HAP-1 (cell line): ENCODE measurements around the gene NHLH1.
A peak's percentile ranks its signal among the peaks of the same experiment; 100 is the strongest.

Source experiments
- DNase-seq, 2 experiments: peaks; one replicate each; pipeline ENCODE4 v3.0.0-alpha.2; 2016 to 2020; ENCODE audit warnings: low spot score in 2 of 2
- H3K27me3 ChIP-seq: fragments of 250-450 bp; sonication (Bioruptor Pico); 2 replicates; pipeline ENCODE4 v1.5.1; 2020; ENCODE audit warnings: low read depth, mild to moderate bottlenecking, moderate library complexity
- H3K36me3 ChIP-seq: fragments of 250-450 bp; sonication (Bioruptor Pico); replicated peaks from 2 replicates; pipeline ENCODE4 v1.5.1; 2020; ENCODE audit warnings: mild to moderate bottlenecking
- H3K4me1 ChIP-seq: fragments of 250-450 bp; sonication (Bioruptor Pico); 2 replicates; pipeline ENCODE4 v1.5.1; 2020; ENCODE audit warnings: mild to moderate bottlenecking
- H3K4me3 ChIP-seq: fragments of 250-450 bp; sonication (Bioruptor Pico); 2 replicates; pipeline ENCODE4 v1.5.1; 2020; ENCODE audit warnings: mild to moderate bottlenecking, moderate library complexity
- H3K9me3 ChIP-seq: fragments of 250-450 bp; sonication (Bioruptor Pico); 2 replicates; pipeline ENCODE4 v1.5.1; 2020; ENCODE audit warnings: mild to moderate bottlenecking, moderate library complexity
- in situ Hi-C: fragments of 300-500 bp; cut with MboI; formaldehyde crosslinking; loops from 3 replicates; pipeline ENCODE4 v1.14.3; 2020; ENCODE audit warnings: low sequenced_read_pairs, inconsistent platforms, mixed read lengths

The NHLH1 gene

GRCh38 chr1:160344936-160345335 lies 21.9 kb upstream of the NHLH1 start:
- Histone ChIP-seq H3K4me3 (no peak overlapping the region), H3K27me3 (no peaks in the 10 kb centered on the region), H3K4me1 (peaks cover 10% of the 10 kb centered on the region; the same call in 1 of the 2 replicates), H3K36me3 (peaks cover 33% of the 10 kb centered on the region), H3K9me3 (no peaks in the 10 kb centered on the region)
- in situ Hi-C loops: no loop called here
- DNase-seq: no peak

GRCh38 chr1:160346463-160346862 lies 20.4 kb upstream of the NHLH1 start:
- Histone ChIP-seq H3K4me1 (peaks cover 6% of the 10 kb centered on the region; the same call in 1 of the 2 replicates), H3K4me3 (no peak overlapping the region), H3K9me3 (no peaks in the 10 kb centered on the region), H3K36me3 (peaks cover 42% of the 10 kb centered on the region), H3K27me3 (no peaks in the 10 kb centered on the region)
- no peak for DNase-seq
- in situ Hi-C loops: no loop called here

DNA sequence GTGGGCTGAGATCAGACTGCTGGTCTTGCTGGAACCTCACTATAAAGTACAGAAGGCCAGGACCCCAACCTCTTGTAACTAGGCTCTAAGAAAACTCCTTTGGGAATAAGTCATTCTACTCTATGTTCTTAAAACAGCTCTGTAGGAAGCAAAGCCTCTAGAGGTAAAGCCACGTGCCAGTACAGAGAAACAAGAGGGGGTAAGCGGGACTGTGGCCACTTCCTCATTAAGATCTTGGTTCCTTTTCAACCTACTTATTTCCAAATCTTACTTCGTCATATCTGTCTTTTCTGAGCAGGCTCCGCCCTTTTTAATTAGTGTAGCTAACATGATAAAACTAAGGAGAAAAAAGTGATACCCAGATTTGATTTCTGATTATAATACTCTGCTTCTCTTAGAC lies 19.9 kb upstream of the NHLH1 start:
- H3K27me3 ChIP-seq: no peaks in the 10 kb centered on the region
- no peaks in the 10 kb centered on the region for H3K9me3 ChIP-seq
- DNase-seq: no peak
- no peak overlapping the region for H3K4me3 ChIP-seq
- H3K36me3 ChIP-seq: peaks cover 47% of the 10 kb centered on the region
- peaks cover 5% of the 10 kb centered on the region; the same call in 1 of the 2 replicates for H3K4me1 ChIP-seq
- in situ Hi-C loops: no loop called here

GRCh38 chr1:160351629-160352028 lies 15.2 kb upstream of the NHLH1 start:
- Histone ChIP-seq H3K4me1 (no peaks in the 10 kb centered on the region), H3K27me3 (no peaks in the 10 kb centered on the region), H3K4me3 (no peak overlapping the region), H3K36me3 (peaks cover 88% of the 10 kb centered on the region), H3K9me3 (no peaks in the 10 kb centered on the region)
- no peak for DNase-seq
- in situ Hi-C loops: loop anchor here (25.0 kb wide), 1 partner anchor 414 kb away; the partner anchor contains the start of genes IGSF9 and TAGLN2

DNA sequence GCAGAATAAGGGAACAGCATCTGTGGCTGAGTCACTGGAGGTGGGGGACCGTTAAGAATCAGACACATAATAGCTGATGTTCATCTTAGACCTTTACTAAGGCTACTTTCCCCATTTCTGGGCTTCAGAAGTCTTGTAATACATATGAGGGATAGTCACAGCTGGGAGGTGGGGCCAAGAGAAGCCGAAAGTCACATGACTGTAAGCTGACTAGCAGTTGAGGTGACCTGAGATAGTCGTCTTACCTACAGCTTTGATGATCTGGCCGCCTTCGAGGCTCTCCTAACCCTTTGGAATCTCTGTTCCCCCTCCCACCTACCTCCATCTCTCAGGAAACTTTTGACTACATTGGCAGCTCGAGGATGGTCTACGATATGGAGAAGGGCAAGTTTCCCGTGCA lies 14.3 kb upstream of the NHLH1 start:
- H3K4me3 ChIP-seq: no peak overlapping the region
- H3K36me3 ChIP-seq: peaks cover 92% of the 10 kb centered on the region
- no peaks in the 10 kb centered on the region for H3K27me3 ChIP-seq
- H3K4me1 ChIP-seq: no peaks in the 10 kb centered on the region
- DNase-seq: no peak
- in situ Hi-C loops: loop anchor here (25.0 kb wide), 1 partner anchor 415 kb away; the partner anchor contains the start of genes IGSF9 and TAGLN2
- no peaks in the 10 kb centered on the region for H3K9me3 ChIP-seq

GRCh38 chr1:160353223-160353622 lies 13.6 kb upstream of the NHLH1 start:
- no peak for DNase-seq
- Histone ChIP-seq H3K27me3 (no peaks in the 10 kb centered on the region), H3K9me3 (no peaks in the 10 kb centered on the region), H3K4me3 (no peak overlapping the region), H3K4me1 (no peaks in the 10 kb centered on the region), H3K36me3 (peaks cover 90% of the 10 kb centered on the region)
- in situ Hi-C loops: loop anchor here (25.0 kb wide), 1 partner anchor 416 kb away; the partner anchor contains the start of genes IGSF9 and TAGLN2

DNA sequence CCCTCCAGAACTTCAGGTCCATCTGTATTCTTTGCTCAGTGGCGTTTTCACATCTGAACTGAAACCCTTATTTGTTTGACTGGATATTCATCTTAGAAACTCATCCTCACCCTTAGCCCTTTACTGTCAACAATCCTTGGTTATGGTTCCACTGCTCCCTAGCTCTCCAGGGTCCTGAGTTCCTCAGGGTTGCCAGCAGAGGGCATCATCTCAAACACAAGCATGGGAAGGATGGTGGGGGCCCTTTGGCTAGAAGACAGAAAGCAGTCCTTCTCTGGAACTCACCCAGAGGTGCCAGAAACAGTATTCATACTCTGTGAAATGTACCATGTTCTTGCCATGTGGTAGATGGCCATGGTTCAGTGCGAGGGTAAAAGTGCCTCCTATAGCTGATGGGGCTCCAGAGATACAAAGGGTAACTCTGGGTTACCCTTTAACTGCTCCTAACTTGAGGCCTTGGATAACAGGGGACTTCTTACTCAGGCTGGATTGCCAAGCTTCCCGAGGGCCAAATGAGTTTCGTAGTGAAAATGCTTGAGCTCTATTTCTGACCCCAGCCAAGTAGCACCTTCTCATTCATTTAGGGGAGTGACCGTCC lies 12.4 kb upstream of the NHLH1 start:
- H3K36me3 ChIP-seq: peaks cover 84% of the 10 kb centered on the region
- in situ Hi-C loops: loop anchor here (25.0 kb wide), 1 partner anchor 417 kb away; the partner anchor contains the start of genes IGSF9 and TAGLN2

DNA sequence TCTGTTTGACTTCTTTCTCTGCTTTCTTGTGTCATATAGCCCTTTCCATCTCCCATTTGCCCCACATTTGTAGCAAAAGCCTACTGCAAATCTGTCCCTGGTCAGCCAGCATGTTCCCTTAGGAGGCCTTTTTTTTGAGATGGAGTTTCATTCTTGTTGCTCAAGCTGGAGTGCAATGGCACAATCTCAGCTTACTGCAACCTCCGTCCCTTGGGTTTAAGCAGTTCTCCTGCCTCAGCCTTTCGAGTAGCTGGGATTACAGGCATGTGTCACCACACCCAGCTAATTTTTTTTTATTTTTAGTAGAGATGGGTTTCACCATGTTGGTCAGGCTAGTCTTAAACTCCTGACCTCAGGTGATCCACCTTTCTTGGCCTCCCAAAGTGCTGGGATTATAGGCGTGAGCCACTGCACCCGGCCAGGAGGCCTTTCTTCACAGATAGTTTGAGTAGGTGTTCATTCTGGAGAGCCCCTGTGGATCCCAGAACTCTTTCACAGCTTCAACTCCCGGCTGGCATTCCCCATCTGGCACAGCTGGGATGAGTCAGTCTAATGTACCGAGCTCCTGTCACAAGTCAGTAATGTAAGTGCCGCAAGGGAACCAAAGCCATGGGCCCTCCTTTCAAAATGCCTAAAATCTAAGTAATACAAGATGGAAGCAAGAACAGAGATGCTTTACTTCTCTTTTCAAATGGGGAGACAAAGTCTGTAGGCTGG lies 9.4 kb upstream of the NHLH1 start:
- Histone ChIP-seq H3K27me3 (no peaks in the 10 kb centered on the region), H3K36me3 (peaks cover 68% of the 10 kb centered on the region), H3K4me1 (peaks cover 9% of the 10 kb centered on the region), H3K4me3 (no peak overlapping the region), H3K9me3 (no peaks in the 10 kb centered on the region)
- DNase-seq: no peak
- in situ Hi-C loops: loop anchor here (25.0 kb wide), 1 partner anchor 420 kb away; the partner anchor contains the start of genes IGSF9 and TAGLN2

More for the DNA sequence above, 12.4 kb upstream of the NHLH1 start:
- no peak overlapping the region for H3K4me3 ChIP-seq
- H3K9me3 ChIP-seq: no peaks in the 10 kb centered on the region
- H3K4me1 ChIP-seq: no peaks in the 10 kb centered on the region
- peak in 1 of 2 experiments; percentile 53 for DNase-seq
- H3K27me3 ChIP-seq: no peaks in the 10 kb centered on the region

GRCh38 chr1:160358073-160358472 lies 8.8 kb upstream of the NHLH1 start:
- Histone ChIP-seq H3K36me3 (peaks cover 61% of the 10 kb centered on the region), H3K4me3 (no peak overlapping the region), H3K27me3 (no peaks in the 10 kb centered on the region), H3K4me1 (peaks cover 16% of the 10 kb centered on the region), H3K9me3 (no peaks in the 10 kb centered on the region)
- in situ Hi-C loops: loop anchor here (25.0 kb wide), 1 partner anchor 421 kb away; the partner anchor contains the start of genes IGSF9 and TAGLN2
- DNase-seq: no peak

DNA sequence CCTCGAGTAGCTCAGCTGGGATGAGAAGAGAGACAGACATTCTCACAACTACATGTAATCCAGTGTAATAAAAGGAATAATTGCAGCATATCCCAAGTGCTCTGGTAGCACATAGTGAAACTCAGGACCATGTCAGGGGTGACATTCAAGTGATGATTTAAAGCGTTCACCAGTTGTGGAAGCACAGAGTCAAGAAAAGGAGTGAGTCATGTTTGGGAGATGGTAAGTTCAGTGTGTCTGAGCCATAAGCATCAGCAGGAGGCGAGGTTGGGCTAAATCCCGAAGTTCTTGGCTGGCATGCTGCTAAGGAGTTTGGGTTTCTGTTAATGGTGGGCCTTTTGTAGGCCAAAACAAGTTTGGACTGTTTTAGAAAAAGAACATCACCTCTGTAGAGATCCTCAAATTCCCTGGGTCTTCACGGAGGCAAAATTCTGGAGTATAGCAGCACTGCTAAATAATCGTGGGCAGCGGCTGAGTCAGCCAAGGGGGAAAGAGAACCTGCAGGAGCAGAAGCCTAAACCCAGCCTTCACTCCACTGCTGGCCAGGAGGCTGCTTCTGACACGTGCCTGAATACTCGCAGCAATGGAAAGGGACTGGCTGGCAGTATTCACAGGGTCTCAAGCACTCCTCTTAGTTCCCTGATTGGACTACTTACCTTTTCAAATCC lies 7.2 kb upstream of the NHLH1 start:
- Histone ChIP-seq H3K9me3 (no peaks in the 10 kb centered on the region), H3K4me1 (peaks cover 23% of the 10 kb centered on the region), H3K27me3 (no peaks in the 10 kb centered on the region), H3K4me3 (no peak overlapping the region), H3K36me3 (peaks cover 45% of the 10 kb centered on the region)
- DNase-seq: no peak
- in situ Hi-C loops: loop anchor here (25.0 kb wide), 1 partner anchor 422 kb away; the partner anchor contains the start of genes IGSF9 and TAGLN2

DNA sequence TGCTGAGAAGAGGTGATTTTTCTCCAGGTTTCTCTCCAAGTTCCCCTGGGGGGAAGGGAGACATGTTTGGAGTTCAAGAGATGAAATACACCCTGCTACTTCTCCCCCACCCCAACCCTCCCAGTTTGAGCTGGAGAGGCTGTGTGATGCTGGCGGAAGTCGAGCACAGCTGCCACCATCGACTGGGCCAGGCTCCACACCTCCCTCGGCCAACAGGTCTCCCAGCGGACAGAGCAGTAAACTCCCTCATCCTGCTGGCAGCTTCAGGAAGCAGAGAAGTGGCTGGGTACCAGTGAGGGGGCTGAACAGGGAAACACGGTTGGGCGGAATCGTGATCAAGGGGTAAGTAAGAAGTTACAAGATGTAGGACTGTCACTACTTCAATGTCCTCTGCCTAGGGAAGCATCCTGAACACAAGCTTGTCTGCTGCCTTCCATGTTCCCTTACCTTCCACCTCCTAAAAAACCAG lies 6.6 kb upstream of the NHLH1 start:
- Histone ChIP-seq H3K27me3 (no peaks in the 10 kb centered on the region), H3K9me3 (no peaks in the 10 kb centered on the region), H3K4me3 (no peak overlapping the region), H3K4me1 (peaks cover 23% of the 10 kb centered on the region), H3K36me3 (peaks cover 40% of the 10 kb centered on the region)
- in situ Hi-C loops: loop anchor here (25.0 kb wide), 1 partner anchor 423 kb away; the partner anchor contains the start of genes IGSF9 and TAGLN2
- no peak for DNase-seq

- Histone ChIP-seq H3K4me3 (no peak overlapping the region), H3K4me1 (peaks cover 23% of the 10 kb centered on the region), H3K9me3 (no peaks in the 10 kb centered on the region), H3K36me3 (peaks cover 30% of the 10 kb centered on the region), H3K27me3 (no peaks in the 10 kb centered on the region)
- no peak for DNase-seq
- in situ Hi-C loops: loop anchor here (25.0 kb wide), 1 partner anchor 424 kb away; the partner anchor contains the start of genes IGSF9 and TAGLN2
These were observed 5.7 kb upstream of the NHLH1 start for GRCh38 chr1:160361199-160361598.

GRCh38 chr1:160361814-160362167 lies 5.1 kb upstream of the NHLH1 start:
- Histone ChIP-seq H3K36me3 (peaks cover 24% of the 10 kb centered on the region; the same call in 1 of the 2 replicates), H3K4me3 (no peak overlapping the region), H3K9me3 (no peaks in the 10 kb centered on the region), H3K4me1 (peaks cover 23% of the 10 kb centered on the region), H3K27me3 (no peaks in the 10 kb centered on the region)
- DNase-seq: no peak
- in situ Hi-C loops: loop anchor here (25.0 kb wide), 1 partner anchor 424 kb away; the partner anchor contains the start of genes IGSF9 and TAGLN2
